Colon (tissue), 2 donors: ENCODE data around the gene ELP4.

Experiments
- FAIRE-seq: peaks from 2 replicates; lab custom pipeline; 2012; peaks lifted over from hg19 to GRCh38; lab: Jason Lieb, UNC
- donor health status: control.
- donor health status: control.

ELP4 gene

DNA sequence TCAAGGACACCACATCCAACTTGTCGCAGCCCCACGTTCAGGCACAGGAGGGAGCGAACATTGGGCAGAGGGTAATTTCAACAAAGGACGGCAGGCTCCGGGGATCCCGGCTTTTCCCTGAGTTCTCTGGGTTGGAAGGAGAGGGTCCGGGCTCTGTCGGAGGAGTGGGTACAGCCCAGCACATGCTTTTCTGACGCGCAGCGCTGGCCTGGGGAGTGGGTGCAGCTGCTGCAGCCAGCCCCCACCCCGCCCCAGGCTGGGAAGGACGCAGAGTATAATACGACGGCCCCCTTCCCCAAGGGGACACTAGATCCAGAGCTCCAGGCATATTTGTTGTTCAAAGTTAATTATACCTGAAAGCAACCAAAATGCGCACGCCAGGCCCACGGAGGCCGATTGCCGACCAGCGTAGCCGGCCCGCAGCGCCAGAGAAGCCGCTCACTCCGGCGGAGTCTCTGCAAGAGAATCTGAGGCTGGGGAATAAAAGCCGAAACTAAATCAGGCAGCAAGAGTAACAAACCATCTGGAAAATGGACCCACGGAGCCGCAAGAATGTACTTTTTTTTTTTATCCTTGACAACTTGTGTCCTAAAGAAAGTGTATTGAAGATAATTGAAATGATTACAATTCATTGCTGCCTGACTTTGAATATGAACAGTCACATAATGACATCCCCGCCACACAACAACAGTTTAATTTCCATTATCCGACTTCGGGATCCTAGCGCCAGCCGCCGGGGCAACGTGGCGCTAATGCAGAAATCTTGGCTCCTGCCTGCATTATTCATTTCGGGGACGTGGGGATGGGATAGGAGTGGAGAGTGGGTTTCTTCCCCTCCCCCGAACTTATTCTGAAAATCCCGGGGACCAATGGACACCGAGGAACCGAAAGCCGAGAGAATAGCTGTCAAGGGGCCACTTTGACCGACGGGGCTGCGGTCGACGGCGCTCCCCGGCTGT, 315.6 kb downstream of the ELP4 start:
- FAIRE-seq, result no peak

DNA sequence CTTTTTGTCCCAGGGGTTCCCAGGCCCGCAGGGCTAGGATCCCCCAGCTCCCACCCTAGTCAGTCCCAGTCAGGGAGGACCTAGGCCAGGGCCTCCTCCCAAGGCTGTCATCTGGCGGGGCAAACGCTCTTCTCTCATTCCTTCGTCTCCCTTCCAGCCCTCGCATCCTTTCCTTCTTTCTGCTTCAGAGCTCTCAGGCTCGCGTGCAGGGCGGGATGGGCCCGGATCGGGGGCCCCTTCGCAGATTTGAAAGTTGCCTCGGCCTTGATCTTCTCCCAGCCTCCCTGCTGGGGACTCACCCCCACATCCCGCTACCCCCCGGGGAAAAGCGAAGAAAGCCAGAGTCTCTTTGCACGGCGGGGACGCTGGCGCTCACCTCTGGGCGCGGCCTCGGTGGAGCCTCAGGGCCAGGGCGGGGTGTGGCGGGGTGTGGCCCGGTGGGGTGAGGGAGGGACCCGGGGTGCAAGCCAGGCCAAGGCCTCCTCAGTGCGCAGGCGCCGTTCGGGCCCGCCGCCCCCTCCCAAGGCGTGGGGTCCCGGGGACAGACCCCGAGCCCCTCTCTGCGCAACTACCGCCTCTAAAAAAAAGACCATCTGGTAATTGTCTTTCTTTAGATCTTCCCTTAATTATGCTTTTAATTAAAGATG, 316.4 kb downstream of the ELP4 start:
- FAIRE-seq, result no peak

DNA sequence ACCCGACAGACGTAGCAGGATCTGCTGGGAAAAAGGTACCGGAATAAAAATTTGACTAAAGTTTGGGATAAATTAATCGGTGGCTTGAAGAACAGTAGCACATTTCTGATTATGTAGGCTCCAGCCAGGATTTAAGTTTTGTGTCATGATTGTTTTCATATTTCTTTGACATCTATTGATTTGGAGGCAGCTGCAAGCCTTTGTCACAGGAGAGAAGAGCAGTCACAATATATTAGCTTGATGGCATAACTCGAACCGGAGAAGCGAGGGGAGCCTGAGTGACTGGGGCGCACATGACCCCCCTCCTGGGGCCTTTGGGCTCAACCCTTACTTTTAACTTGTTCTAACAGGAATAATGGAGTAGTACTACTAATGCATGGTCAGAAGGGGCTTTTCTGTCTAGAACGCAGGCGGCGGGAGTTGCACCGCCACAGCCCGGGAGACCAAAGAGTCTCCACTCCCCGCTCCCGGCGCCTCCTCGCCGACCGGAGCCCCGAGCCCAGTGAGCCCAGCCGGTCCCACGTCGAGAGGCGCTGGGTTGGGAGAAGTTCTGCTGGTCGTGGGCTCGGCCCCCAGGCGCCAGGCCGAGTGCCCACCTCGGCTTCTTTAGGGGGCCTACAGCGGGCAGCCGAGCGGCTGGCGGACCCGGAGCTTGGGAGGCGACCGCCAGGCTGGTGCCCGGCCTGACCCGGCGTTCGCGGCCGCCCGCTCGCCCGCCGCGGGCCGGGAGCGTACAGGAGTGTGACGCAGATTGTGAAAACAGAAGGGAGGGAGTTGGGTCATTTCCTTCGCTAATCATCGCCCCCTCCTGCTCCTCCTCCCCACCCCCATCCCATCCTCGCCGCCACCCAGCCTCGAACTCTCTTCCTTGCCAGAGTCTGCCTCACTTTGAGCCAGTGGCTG, 317.2 kb downstream of the ELP4 start:
- FAIRE-seq, result no peak

DNA sequence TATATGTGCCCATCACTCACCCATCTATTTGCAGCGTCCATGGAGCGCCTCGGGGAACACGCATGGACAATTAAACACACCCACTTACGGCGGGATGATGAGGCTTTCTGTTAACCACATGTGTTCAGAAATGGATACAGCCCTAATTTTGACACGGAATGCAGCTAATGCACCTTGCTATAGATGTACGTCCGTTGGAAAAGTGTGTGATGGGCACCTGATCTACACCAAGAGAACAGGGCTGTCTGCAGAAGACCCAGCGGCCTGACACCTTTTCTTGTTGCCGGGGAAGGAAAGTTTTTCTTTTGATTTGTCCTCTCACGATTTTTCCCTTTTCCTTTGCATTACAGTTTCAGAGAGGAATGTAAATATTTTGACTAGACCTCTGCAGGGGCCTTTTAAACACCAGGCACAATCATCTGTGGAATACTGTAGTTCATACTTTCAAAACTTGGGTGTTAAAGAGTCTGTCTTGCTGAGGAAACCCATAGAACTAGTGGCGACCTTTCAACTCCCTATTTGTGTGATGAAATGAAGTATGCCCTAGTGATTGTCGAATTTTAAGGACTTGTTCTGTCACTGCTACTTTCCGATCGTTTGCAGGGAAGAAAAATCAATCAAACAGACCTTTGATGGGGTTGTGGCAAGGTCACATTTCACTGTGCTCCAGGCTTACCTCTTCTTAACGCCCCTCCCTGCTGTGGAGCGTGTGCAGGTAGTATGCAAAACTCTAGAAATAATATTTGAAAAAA, 318.1 kb downstream of the ELP4 start:
- no peak for FAIRE-seq

DNA sequence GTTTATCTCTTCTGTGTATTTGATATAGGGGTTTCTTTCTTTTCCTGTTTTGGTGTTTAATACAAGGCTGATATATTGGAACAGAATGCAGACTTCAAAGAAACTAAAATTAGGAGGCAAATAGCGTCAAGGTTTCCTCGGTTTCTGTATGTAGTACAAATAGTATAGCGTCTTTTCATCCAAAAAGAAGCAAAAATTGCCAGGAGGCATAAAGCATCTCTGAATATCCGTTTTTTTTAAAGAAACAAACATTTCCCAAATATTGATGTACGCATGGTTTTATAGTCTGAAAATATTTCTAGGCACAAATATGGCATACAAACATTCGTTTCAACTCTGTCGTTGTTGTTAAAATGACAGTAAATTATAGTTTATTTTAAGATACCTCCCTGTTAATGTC, 318.6 kb downstream of the ELP4 start:
- FAIRE-seq, result no peak

DNA sequence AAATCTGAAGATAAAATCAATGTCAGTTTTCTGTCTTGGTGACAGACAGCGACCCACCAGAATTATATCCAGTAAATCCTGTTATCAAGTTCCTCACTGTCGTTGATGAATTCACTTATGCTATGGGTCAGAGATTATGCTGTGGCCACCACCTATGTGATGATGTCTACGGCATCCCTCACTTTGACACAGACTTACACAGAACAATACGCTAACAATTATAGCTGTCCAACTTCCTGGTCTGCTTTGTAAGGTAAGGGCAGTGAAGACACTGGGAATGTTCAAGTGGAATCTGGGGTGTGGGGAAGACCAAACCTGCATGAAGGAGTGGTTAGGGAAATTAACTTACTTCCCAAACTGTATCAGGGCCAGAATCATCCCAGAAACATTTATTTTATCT, 320.8 kb downstream of the ELP4 start:
- FAIRE-seq, result no peak

DNA sequence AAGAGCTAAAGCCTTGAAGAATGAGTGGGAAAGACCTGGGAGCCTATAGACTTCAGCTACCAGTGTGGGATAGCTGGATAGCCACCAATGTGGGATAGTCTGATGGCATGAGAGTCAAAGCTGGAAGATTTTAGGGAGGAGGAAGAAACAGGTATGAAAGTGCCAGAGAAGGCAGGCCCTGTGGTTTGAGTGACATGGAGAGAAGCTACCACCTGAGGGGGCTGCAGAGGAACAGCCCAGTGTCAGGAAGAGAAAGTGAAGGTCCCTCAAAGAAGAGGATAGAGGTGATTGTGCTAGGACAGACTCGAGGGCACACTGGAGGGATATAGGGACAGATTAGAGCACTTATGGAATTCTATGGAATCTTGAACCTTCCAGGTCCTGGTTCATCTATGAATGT, 324.7 kb downstream of the ELP4 start:
- no peak for FAIRE-seq
